HUES64 (cell line): ENCODE results near the gene B3GNT5. TPM values are rescaled to one million over a fixed set of nuclear protein-coding genes. Genes with fewer than 3 reads are reported as not detected.

Experiments
- H3K27ac ChIP-seq: 2 replicates; pipeline ENCODE4 v1.7.0; 2013; ENCODE audit warnings: low read depth, low read length, inconsistent platforms
- H3K27me3 ChIP-seq: 2 replicates; pipeline ENCODE4 v1.6.1; 2013; ENCODE audit warnings: mild to moderate bottlenecking, low read length; ENCODE audit not compliant: insufficient read depth
- H3K36me3 ChIP-seq: 2 replicates; pipeline ENCODE4 v1.6.1; 2013; ENCODE audit warnings: mild to moderate bottlenecking, low read length; ENCODE audit not compliant: insufficient read depth
- H3K4me1 ChIP-seq: 2 replicates; pipeline ENCODE4 v1.6.1; 2013; ENCODE audit warnings: mild to moderate bottlenecking, low read length, moderate library complexity; ENCODE audit not compliant: insufficient read depth
- H3K4me3 ChIP-seq: 2 replicates; pipeline ENCODE4 v1.5.1; 2013; ENCODE audit warnings: mild to moderate bottlenecking, low read length, moderate library complexity
- H3K9ac ChIP-seq: 2 replicates; pipeline ENCODE4 v1.6.1; 2013; ENCODE audit warnings: mild to moderate bottlenecking, low read depth, low read length
- H3K9me3 ChIP-seq: 2 replicates; pipeline ENCODE4 v1.6.1; 2013; ENCODE audit warnings: low read depth, low read length; ENCODE audit not compliant: insufficient read depth
- WGBS: fragments of 150-250, 120-280 bp; methylation state at CpG from one replicate; pipeline ENCODE4 v1.1.7; 2013; ENCODE audit warnings: missing lambda C conversion rate; 5-methylcytosine and 5-hydroxymethylcytosine counted together
- polyA plus RNA-seq, 2 experiments: library from polyadenylated mRNA; stranded (reverse); fragments of 50-300 nt; gene quantifications; one replicate each; pipeline ENCODE4 v1.2.3, GENCODE V29; 2013

B3GNT5 gene, protein sequence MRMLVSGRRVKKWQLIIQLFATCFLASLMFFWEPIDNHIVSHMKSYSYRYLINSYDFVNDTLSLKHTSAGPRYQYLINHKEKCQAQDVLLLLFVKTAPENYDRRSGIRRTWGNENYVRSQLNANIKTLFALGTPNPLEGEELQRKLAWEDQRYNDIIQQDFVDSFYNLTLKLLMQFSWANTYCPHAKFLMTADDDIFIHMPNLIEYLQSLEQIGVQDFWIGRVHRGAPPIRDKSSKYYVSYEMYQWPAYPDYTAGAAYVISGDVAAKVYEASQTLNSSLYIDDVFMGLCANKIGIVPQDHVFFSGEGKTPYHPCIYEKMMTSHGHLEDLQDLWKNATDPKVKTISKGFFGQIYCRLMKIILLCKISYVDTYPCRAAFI
- polyA plus RNA-seq (2013, experiment 1 of 2), result 8.9 TPM
- 10.1 TPM for polyA plus RNA-seq (2013, experiment 2 of 2)

GRCh38 chr3:183252973-183253527, at the start of gene B3GNT5:
TSS of gene B3GNT5 (plus strand) at chr3:183253253. CDS start at chr3:183269799, 16,546 bp downstream.
- peak within 1 kb of the TSS; percentile 86 for H3K9ac ChIP-seq
- WGBS, result 1% methylated on average over 43 of the region's 43 CpGs
- H3K36me3 ChIP-seq, result no peaks in the 10 kb centered on the region
- H3K27ac ChIP-seq, result no peak within 1 kb of the TSS
- peaks cover 45% of the 10 kb centered on the region for H3K27me3 ChIP-seq
- H3K4me1 ChIP-seq, result peaks cover 27% of the 10 kb centered on the region
- H3K4me3 ChIP-seq, result peak within 1 kb of the TSS; percentile 66
- H3K9me3 ChIP-seq, result no peaks in the 10 kb centered on the region

GRCh38 chr3:183203670-183204069, 49.4 kb upstream of the B3GNT5 start:
- Histone ChIP-seq H3K27me3 (no peaks in the 10 kb centered on the region), H3K27ac (no peak overlapping the region)

DNA sequence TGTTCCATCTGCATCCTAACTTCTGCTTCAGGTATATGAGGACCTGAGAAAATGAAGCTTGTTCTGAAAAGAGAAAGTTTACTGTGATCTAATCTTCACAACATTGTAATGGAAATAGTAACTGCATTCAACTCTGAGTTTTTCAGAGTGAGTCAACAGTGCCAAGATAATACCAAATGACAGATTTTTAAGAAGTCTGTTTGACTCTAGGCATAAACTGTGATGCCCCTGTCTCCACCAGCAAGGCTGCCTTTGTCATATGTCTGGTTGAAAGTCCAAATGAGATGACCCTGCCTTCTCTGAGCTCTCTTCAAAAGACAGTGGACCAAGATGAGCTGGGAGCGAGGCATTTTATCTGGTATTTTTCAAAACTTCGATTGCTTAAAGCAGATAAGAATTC, 44.8 kb upstream of the B3GNT5 start:
- Histone ChIP-seq H3K36me3 (no peaks in the 10 kb centered on the region), H3K4me1 (no peaks in the 10 kb centered on the region), H3K27ac (no peak overlapping the region), H3K4me3 (no peak overlapping the region), H3K9me3 (peaks cover 18% of the 10 kb centered on the region), H3K9ac (no peak overlapping the region), H3K27me3 (no peaks in the 10 kb centered on the region)
- WGBS, result 95% methylated on average over 2 of the region's 2 CpGs

More at GRCh38 chr3:183203670-183204069, 49.4 kb upstream of the B3GNT5 start:
- H3K36me3 ChIP-seq, result no peaks in the 10 kb centered on the region
- H3K9me3 ChIP-seq, result peaks cover 16% of the 10 kb centered on the region
- no peak overlapping the region for H3K9ac ChIP-seq
- no peak overlapping the region for H3K4me3 ChIP-seq
- no peaks in the 10 kb centered on the region for H3K4me1 ChIP-seq

GRCh38 chr3:183208800-183209199, 44.3 kb upstream of the B3GNT5 start:
- Histone ChIP-seq H3K4me1 (no peaks in the 10 kb centered on the region), H3K9ac (no peak overlapping the region), H3K36me3 (no peaks in the 10 kb centered on the region), H3K27me3 (no peaks in the 10 kb centered on the region), H3K9me3 (peaks cover 12% of the 10 kb centered on the region), H3K27ac (no peak overlapping the region), H3K4me3 (no peak overlapping the region)
- 100% methylated on average over 1 of the region's 2 CpGs for WGBS

- no peak overlapping the region for H3K9ac ChIP-seq
- H3K9me3 ChIP-seq, result peaks cover 8% of the 10 kb centered on the region
- H3K27ac ChIP-seq, result no peak overlapping the region
- H3K36me3 ChIP-seq, result no peaks in the 10 kb centered on the region
- no peaks in the 10 kb centered on the region for H3K4me1 ChIP-seq
- WGBS, result 95% methylated on average over 4 of the region's 5 CpGs
- H3K4me3 ChIP-seq, result no peak overlapping the region
- no peaks in the 10 kb centered on the region for H3K27me3 ChIP-seq
Measured at GRCh38 chr3:183210341-183210740, 42.7 kb upstream of the B3GNT5 start.

DNA sequence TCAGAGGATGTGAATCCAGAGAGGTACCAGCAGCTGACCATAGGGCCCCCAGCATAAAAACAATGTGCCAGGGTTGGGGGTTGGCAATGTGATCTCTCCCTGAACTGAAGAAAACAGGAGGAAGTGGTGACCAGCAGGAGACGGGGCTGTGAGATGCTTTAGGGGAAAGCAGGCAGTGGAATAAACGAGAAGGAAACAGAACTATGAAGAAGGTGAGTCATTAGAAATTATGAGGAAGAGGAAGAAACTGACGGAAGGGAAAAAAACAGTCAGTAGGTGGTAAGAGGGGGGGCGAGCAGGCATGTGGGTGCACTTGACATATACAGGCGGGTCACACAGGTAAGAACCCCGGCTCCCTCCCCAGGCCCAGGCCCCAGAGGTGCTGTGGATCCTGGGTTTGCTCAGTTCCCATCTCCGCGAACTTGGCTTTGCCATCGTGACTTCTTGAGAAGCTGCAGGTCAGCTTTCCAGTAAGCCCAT, 42.2 kb upstream of the B3GNT5 start:
- no peaks in the 10 kb centered on the region for H3K36me3 ChIP-seq
- no peaks in the 10 kb centered on the region for H3K4me1 ChIP-seq
- no peak overlapping the region for H3K27ac ChIP-seq
- 80% methylated on average over 9 of the region's 9 CpGs for WGBS
- peaks cover 8% of the 10 kb centered on the region for H3K9me3 ChIP-seq
- no peaks in the 10 kb centered on the region for H3K27me3 ChIP-seq
- no peak overlapping the region for H3K4me3 ChIP-seq
- no peak overlapping the region for H3K9ac ChIP-seq

- H3K36me3 ChIP-seq, result no peaks in the 10 kb centered on the region
- no peaks in the 10 kb centered on the region for H3K4me1 ChIP-seq
- H3K9ac ChIP-seq, result no peak overlapping the region
- no peak overlapping the region for H3K4me3 ChIP-seq
- peaks cover 8% of the 10 kb centered on the region for H3K9me3 ChIP-seq
- H3K27me3 ChIP-seq, result no peaks in the 10 kb centered on the region
- WGBS, result 91% methylated on average over 13 of the region's 13 CpGs
- H3K27ac ChIP-seq, result no peak overlapping the region
Measured at GRCh38 chr3:183211352-183211751, 41.7 kb upstream of the B3GNT5 start.

GRCh38 chr3:183212096-183212495, 41.0 kb upstream of the B3GNT5 start:
- no peak overlapping the region for H3K27ac ChIP-seq
- no peaks in the 10 kb centered on the region for H3K4me1 ChIP-seq
- H3K36me3 ChIP-seq, result no peaks in the 10 kb centered on the region
- no peak overlapping the region for H3K4me3 ChIP-seq
- no peaks in the 10 kb centered on the region for H3K27me3 ChIP-seq
- H3K9ac ChIP-seq, result no peak overlapping the region
- H3K9me3 ChIP-seq, result peaks cover 8% of the 10 kb centered on the region
- 87% methylated on average over 12 of the region's 12 CpGs for WGBS

DNA sequence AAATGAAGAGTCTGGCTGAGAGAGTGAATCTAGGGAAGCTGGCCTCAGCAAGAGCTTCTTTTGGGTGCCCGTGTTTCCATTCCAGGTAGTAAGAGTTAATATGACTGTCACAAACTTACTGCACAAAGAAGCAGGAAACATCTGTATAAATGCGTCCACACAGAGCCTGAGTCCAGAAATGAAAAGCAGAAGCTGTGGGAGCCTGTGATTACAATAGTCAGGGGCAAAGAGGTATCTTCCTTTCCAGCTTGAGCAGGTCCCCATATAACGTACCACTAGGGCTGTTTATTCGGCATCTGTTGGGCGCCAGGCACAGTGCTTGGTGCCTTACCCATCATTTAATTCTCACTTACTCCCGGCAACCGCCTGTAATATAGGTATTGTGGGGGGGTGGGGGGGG, 40.5 kb upstream of the B3GNT5 start:
- no peak overlapping the region for H3K9ac ChIP-seq
- no peak overlapping the region for H3K4me3 ChIP-seq
- H3K36me3 ChIP-seq, result no peaks in the 10 kb centered on the region
- peaks cover 8% of the 10 kb centered on the region for H3K9me3 ChIP-seq
- no peak overlapping the region for H3K27ac ChIP-seq
- no peaks in the 10 kb centered on the region for H3K27me3 ChIP-seq
- H3K4me1 ChIP-seq, result no peaks in the 10 kb centered on the region
- WGBS, result 95% methylated on average over 5 of the region's 7 CpGs

DNA sequence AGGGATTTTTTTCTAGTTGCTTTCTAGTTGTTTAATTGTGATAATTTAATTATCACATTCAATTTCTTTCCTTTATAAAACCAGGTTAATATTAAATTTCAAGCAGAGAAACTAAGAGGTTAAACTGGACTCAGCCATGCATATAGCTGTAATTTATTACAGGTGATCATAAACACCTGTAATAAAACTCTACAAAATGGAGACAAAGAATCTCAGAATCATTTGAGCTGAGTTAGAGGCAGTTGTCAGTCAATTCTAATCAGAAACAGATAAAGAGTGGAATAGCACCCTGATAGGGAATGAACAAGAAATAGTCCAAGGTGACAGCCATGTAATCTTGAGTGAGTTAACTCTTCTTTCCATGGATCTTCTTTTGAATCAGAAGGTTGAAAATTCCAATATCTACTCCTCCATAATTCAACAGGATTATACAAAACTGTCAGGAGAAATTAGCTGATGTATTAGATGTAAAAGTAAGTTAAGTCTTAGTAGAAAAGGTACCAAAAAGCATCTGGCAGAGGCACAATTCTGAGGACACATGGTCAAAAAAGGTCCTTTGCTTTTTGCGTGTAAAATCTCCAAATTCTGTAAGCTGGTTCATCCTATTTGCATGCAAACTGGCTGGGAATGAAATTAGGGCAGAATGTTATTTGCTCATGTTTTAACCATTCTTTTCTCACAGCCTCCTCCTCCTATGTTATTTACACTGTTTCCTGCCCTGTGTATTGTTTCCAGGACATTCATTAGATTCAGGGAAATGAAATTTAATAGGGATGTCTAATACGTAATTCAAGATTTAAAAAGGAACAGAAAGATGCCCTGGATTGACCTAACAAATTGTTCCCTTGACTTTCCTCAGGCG, 39.4 kb upstream of the B3GNT5 start:
- Histone ChIP-seq H3K27me3 (no peaks in the 10 kb centered on the region), H3K9ac (no peak overlapping the region), H3K4me3 (no peak overlapping the region), H3K9me3 (peaks cover 4% of the 10 kb centered on the region; the same call in 1 of the 2 replicates), H3K36me3 (no peaks in the 10 kb centered on the region), H3K27ac (no peak overlapping the region), H3K4me1 (no peaks in the 10 kb centered on the region)
- 91% methylated on average over 3 of the region's 3 CpGs for WGBS

- Histone ChIP-seq H3K4me1 (no peaks in the 10 kb centered on the region), H3K36me3 (no peaks in the 10 kb centered on the region), H3K9ac (no peak overlapping the region), H3K4me3 (no peak overlapping the region), H3K27me3 (no peaks in the 10 kb centered on the region), H3K27ac (no peak overlapping the region), H3K9me3 (no peaks in the 10 kb centered on the region)
- 97% methylated on average over 2 of the region's 2 CpGs for WGBS
Measured at GRCh38 chr3:183214277-183214612, 38.8 kb upstream of the B3GNT5 start.
